NAMALWA (cell line): Measurements from ENCODE around the gene B4GAT1.
"Not testable (repeated sequence)": the region's sequence is repeated elsewhere in the genome, so short reads cannot be mapped to it uniquely, and the experiment has no call there.

Experiments
- DNase-seq: peaks from one replicate; pipeline ENCODE4 v3.0.0-alpha.2; 2015; ENCODE audit warnings: low spot score

Gene B4GAT1

GRCh38 chr11:66347425-66348276 is at the start of gene B4GAT1:
B4GAT1 (minus strand) TSS chr11:66347629; CDS start chr11:66347545, 84 bp downstream.
- peak; percentile 93 for DNase-seq

- no peak for DNase-seq
Observed at GRCh38 chr11:66393954-66394353, 46.5 kb upstream of the B4GAT1 start.

DNA sequence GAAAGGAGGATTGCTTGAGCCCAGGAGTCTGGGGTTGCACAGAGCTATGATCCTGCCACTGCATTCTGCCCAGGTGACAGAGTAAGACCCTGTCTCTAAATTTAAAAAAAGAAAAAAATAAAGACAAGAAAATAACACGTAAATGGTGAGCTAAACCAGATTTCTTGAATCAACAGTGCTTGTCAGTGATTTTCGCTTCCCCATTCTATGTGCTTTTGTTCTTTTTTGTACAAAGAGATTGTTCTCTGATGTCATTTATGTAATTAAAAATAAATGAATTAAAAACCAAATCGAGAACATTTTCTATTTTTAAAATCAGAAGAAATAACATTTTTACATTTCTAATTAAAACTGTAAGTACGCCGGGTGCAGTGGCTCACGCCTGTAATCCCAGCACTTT is 43.9 kb upstream of the B4GAT1 start:
- DNase-seq = no peak

- DNase-seq = peak; percentile 89
Observed at GRCh38 chr11:66388780-66389386, 41.5 kb upstream of the B4GAT1 start.

DNA sequence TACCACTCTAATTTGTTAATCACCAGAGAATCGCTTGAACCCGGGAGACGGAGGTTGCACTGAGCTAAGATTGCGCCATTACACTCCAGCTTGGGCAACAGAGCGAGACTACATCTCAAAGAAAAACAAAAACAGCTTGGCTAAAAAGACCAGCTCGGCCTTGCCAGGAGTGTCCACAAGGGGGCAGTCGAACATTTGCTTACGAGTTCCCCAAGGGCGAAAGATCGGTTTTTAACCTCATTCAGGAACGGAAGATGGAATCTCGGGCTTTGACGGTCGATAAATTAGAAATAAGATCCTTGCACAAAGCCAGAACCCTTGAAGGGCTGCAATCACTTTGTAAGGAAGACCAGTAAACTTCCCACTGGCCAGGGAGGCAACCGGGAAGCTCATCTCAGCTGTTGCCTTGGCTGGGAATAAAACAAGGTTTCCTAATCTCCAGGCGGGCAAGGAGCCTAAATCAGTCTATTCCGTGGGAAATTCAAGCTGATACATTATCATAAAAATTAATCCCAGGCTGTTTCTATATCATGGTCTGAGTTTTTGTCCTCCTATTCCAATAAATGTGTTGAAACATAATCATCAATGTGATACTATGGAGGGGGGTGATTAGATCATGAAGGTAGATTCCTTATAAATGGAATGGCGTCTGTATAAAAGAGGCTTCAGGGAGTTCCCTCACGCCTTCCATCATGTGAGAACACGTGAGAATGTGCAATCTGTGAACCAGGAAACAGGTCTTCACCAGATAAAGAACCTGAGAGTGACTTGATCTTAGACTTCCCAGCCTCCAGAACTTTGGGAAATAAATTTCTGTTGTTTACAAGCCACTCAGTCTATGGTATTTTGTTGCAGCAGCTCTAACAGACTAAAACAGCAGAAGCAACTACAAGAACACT is 39.0 kb upstream of the B4GAT1 start:
- DNase-seq = peak; percentile 94

GRCh38 chr11:66384316-66384715 is 36.9 kb upstream of the B4GAT1 start:
- not testable (repeated sequence) for DNase-seq

DNA sequence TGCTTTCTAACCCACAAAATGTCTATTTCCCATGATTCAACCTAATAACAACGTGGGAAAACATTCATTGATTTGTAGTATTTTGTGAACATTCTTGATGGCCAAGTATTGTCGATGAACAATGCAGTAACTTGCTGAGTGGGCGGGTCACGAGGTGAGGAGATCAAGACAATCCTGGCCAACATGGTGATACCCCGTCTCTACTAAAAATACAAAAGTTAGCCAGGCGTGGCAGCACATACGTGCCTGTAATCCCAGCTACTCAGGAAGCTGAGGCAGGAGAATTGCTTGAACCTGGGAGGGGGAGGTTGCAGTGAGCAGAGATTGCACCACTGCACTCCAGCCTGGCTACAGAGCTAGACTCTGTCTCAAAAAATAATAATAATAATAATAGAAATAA is 32.8 kb upstream of the B4GAT1 start:
- not testable (repeated sequence) for DNase-seq

- not testable (repeated sequence) for DNase-seq
Observed at GRCh38 chr11:66373690-66374287, 26.4 kb upstream of the B4GAT1 start.

- no peak for DNase-seq
Observed at GRCh38 chr11:66373265-66373664, 25.8 kb upstream of the B4GAT1 start.

DNA sequence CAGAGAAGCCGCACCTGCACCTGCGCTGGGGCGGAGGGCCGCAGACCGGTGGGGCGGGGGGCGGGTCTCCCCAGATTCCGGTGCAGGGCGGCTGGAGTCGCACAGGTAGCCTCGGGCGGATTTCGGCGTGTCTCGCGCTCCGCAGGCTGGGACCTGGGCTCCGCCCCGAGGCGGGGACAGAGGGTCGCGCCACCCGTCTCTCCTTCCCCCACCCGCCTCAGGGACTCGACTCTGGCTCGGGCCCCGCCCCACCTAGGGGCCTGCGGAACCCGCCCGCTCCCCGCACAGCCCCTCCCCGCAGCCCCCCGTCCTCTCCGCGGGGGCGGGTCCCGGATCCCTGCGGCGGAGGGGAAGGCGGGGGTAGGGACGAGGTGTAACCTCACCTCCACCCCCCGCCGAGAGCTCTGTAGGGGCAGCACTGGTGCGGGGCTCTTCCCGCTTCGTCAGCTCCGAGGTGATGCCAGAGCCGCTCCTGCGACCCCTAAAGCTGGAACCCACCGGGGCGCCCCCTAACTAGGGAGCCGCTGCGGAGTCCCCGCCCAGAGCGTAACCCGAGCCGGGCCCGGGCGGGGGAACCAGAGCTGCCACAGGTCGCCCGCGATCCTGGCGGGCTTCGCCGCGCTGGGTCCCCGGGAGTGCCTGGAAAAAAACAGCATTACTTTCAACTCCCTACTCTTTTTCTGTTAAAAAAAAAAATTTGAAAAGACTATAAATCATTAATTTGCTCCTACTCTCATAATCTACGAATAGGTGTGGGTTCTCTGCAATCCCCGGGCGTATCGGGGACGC is 24.4 kb upstream of the B4GAT1 start, which contains the start of gene SLC29A2:
Gene SLC29A2, minus strand, starts transcription at position 134 of the 789 bp plus-strand sequence. CDS start 169 bp downstream, outside the sequence.
- peak; percentile 68 for DNase-seq

DNA sequence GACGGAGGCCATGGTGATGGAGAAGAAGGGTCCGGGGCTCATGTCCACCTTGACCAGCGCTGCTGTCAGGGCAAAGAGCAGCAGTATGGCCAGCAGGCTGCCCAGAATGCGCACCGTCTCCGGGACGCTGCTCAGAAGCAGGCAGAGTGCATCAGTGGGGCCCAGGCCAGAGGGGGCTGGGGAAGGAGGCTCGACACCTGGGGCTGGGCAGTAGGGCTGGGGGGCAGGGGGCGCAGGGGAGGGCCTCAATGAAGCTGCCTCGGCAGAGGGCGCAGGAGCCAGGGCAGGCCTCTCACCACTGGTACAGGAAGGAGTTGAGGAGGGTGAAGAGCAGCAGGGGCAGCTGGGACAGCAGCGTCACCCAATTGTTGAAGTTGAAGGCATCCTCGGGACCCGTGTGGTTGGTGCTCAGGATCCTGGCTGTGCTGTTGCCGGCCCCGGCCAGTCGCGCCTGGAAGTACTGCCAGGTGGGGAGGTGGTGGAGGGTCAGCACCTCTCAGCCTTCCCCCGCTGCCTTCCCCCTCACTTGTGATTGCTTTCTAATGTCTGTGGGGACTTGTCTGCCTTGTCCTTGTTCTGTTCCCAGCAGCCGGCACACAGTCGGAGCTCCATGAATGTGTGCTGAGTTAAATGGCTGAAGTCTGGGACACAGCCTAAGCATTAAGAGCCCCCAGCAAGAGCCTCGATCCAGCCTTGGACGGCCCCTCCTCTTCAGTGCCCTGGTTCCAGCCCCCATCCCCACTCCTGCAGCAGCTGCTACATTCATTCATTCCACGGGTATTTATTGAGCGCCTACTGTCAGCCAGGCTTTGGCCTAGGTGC is 21.9 kb upstream of the B4GAT1 start:
- DNase-seq = no peak

GRCh38 chr11:66368484-66368883 is 21.1 kb upstream of the B4GAT1 start:
- DNase-seq = no peak

DNA sequence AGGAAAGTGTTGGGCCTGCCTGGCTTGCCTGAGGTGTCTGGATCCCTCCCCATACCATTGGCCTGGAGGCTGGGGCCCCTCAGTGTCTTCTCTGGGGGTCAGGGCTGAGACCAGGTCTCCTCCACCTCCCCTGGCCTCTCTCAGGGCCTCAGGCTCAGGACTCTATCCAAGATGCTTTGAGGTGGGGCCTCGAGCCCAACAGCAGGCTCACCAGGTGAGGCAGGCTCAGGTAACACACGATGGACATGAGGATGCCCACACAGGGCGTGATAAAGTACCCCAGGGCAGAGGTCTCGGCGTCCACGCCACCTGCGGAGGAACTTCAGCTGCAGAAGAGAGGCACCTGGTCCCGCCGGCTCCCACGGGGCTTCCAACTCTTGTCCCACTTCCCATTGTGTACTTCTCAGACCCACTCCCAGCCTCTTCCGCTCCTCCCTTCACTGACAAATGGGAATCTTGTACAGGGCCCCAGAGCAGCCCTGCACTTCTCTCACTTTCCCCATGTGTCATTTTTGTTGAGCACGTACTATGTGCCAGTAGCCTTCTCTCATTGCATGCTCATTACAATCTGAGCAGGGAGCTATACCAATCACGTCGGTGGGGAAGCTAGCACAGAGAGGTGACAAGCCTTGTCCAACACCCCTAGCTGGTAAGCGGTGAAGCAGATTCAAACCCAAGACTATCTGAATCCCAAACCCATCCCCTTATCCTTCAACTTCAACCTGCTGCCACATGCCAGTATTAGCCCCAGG is 20.3 kb upstream of the B4GAT1 start:
- no peak for DNase-seq

DNA sequence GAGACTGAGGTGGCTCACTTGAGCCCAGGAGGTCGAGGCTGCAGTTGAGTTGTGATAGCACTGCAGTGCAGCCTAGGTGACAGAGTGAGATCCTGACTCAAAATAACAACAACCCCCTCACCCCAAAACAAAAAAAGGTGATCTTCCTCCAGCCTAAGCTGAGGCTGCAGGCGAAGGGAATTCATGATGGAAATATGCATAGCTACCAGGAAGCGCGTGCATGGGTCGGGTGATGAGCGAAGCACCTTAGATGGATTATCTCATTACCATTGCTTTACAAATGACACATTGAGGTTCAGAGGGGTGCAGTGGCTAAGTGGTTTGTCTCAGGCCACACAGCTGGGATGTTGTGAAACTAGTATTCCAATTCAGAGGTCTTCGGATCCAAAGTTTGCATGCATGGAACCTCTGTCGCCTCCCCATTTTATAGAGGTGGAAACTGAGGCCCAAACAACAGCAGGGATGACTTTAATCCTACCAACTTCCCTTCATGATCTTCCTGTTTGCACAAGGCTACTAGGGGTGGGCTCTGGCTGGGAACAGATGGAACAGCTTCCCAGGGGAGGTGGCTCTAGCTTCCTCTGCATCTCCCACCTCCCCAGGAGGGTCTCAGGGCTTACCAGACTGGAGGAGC is 19.5 kb upstream of the B4GAT1 start:
- DNase-seq = no peak

GRCh38 chr11:66365711-66366619 is 18.5 kb upstream of the B4GAT1 start:
- no peak for DNase-seq

DNA sequence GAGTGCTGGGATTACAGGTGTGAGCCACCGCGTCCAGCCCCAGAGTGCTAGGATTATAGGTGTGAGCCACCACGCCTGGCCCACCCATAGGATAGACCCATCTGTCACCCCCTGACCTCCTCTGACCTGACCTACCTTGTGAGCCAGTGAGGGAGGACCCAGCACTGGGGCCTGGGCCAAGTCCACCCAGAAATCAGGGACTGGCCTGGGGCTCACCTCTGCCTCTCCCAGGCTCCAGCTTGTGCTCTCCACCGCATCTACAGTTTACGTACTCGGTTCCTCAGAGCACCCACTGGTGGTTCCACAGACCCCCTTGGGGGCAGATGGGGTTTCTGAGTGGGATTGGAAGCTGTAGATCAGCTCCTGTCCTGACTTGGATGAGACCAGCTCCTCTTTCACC is 17.7 kb upstream of the B4GAT1 start:
- DNase-seq = no peak

DNA sequence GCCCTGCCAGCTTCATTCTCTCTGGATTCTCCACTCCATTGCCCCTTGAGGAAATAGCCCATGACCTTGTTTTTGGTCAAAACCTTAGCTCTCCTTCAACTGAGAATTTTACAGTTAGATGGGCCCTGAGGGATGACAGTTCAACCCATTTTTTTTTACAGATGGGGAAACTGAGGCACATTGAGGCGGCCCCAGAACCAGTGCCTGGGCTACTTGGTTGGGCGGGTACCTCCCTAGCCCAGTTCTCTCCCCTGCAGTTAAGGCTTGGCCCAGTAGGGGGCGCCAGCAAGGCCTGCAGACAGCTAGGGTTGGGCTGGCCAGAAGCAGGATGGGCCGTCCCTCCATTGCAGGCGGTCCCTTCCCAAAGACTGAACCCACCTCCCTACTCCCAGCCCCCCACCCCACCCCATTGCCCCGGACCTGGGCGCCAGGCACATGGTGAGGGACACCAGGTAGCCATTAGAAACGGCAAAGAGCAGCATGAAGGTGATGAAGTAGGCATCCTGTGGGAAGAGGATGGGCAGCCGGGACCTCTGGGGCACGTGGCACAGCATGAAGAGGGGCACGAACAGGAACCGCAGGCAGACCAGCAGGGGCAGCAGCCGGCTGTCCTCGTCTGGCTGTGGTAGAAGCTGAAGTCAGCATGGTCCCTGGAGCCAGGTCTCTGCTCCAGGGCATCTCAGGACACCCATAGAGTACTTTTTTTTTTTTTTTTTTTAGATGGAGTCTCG is 16.5 kb upstream of the B4GAT1 start:
- peak; percentile 58 for DNase-seq
